GM12878 (cell line): ENCODE results near the gene TMC7. TPM values are rescaled to one million over a fixed set of nuclear protein-coding genes. Genes with fewer than 3 reads are reported as not detected.

Experiments
- ATAC-seq: fragments of 200-7000 bp; cut with Tn5 transposase; 3 replicates; pipeline ENCODE4 v1.9.1; 2020; ENCODE audit warnings: mild to moderate bottlenecking, moderate library complexity
- BruUV-seq: library from RNA; stranded (reverse); fragments of 400-500 nt; replicated peaks from 2 replicates; lab custom pipeline; 2021; lab: Mats Ljungman, UMichigan
- CTCF ChIA-PET: fragments of 300-600 bp; sonication (Branson Sonifier 250); formaldehyde crosslinking; extraction: SDS; loops from one replicate; lab custom pipeline; 2021; ENCODE audit warnings: inconsistent platforms; lab: Yijun Ruan, JAX
- POLR2A ChIA-PET: fragments of 350-600 bp; formaldehyde crosslinking; extraction: SDS; loops from one replicate; lab custom pipeline; 2021; ENCODE audit warnings: inconsistent platforms; lab: Charles Lee
- RAD21 ChIA-PET: fragments of 300-600 bp; sonication (Branson Sonifier 250); formaldehyde crosslinking; loops from one replicate; lab custom pipeline; 2023; ENCODE audit warnings: antibody characterized with exemption; ENCODE audit not compliant: unreplicated experiment; lab: Charles Lee
- SMC1A ChIA-PET: fragments of 300-600 bp; sonication (Branson Sonifier 250); formaldehyde crosslinking; loops from one replicate; lab custom pipeline; 2023; ENCODE audit not compliant: unreplicated experiment, uncharacterized antibody; lab: Charles Lee
- DNase-seq: peaks from one replicate; pipeline ENCODE4 v3.0.0-alpha.2; 2011; ENCODE audit warnings: low read depth, low spot score
- FAIRE-seq: peaks from 3 replicates; lab custom pipeline; 2011; peaks lifted over from hg19 to GRCh38; lab: Jason Lieb, UNC
- H2AFZ ChIP-seq: 2 replicates; pipeline ENCODE4 v1.6.0; 2011; ENCODE audit warnings: low read depth, low read length, control low read depth; ENCODE audit not compliant: control insufficient read depth
- H3K27ac ChIP-seq: 2 replicates; pipeline ENCODE4 v1.5.1; 2011; ENCODE audit warnings: control low read depth; ENCODE audit not compliant: control insufficient read depth, insufficient read depth
- H3K27me3 ChIP-seq, 2 experiments: replicated peaks in 1 of 2; 2 replicates each; pipeline versions ENCODE4 v1.6.0 to v1.6.1; 2011; ENCODE audit warnings: low read length in 1 of 2; ENCODE audit not compliant: control insufficient read depth in 2 of 2, insufficient read depth in 2 of 2
- H3K36me3 ChIP-seq, 2 experiments: 2 replicates each; pipeline ENCODE4 v1.5.1; 2011; ENCODE audit warnings: low read length in 1 of 2; ENCODE audit not compliant: control insufficient read depth in 2 of 2, insufficient read depth in 2 of 2
- H3K4me1 ChIP-seq: 2 replicates; pipeline ENCODE4 v1.6.1; 2011; ENCODE audit warnings: mild to moderate bottlenecking, low read length, moderate library complexity, mixed read lengths; ENCODE audit not compliant: control insufficient read depth, insufficient read depth
- H3K4me2 ChIP-seq: 2 replicates; pipeline ENCODE4 v1.6.0; 2011; ENCODE audit warnings: control low read depth; ENCODE audit not compliant: control insufficient read depth, insufficient read depth
- H3K4me3 ChIP-seq: fragments of 200-600 bp; sonication (generic); 2 replicates; pipeline ENCODE4 v1.5.1; 2016
- H3K79me2 ChIP-seq: 2 replicates; pipeline ENCODE4 v1.6.0; 2011; ENCODE audit warnings: low read length; ENCODE audit not compliant: control insufficient read depth, insufficient read depth
- H3K9ac ChIP-seq: 2 replicates; pipeline ENCODE4 v1.8.0; 2011; ENCODE audit warnings: low read length, control low read depth, mixed read lengths; ENCODE audit not compliant: control insufficient read depth, insufficient read depth
- H3K9me3 ChIP-seq: replicated peaks from 3 replicates; pipeline ENCODE4 v1.5.1; 2011; ENCODE audit warnings: mild to moderate bottlenecking, low read length; ENCODE audit not compliant: control insufficient read depth, insufficient read depth
- H4K20me1 ChIP-seq: 2 replicates; pipeline ENCODE4 v1.6.0; 2011; ENCODE audit not compliant: control insufficient read depth, insufficient read depth
- BHLHE40 ChIP-seq, 2 experiments: fragments of 450-650 bp in 1 of 2; IDR thresholded peaks; 2 replicates each; pipeline ENCODE4 v1.6.1; 2011 to 2017; ENCODE audit warnings: low read depth in 2 of 2, borderline replicate concordance in 1 of 2, improper control_type of control experiment in 1 of 2, low read length in 1 of 2, mild to moderate bottlenecking in 1 of 2
- BRCA1 ChIP-seq: IDR thresholded peaks from 2 replicates; pipeline ENCODE4 v1.6.1; 2011; ENCODE audit warnings: low read depth, low read length, improper control_type of control experiment
- CBFB ChIP-seq: IDR thresholded peaks from 2 replicates; pipeline ENCODE4 v1.6.1; 2016; ENCODE audit warnings: antibody characterized with exemption, low read depth
- EZH2 ChIP-seq: IDR thresholded peaks from 2 replicates; pipeline ENCODE4 v1.6.1; 2012; ENCODE audit warnings: low read depth, mild to moderate bottlenecking, control low read depth, inconsistent platforms, low read length, borderline replicate concordance; ENCODE audit not compliant: control insufficient read depth
- FOS ChIP-seq: IDR thresholded peaks from 3 replicates; pipeline ENCODE4 v1.6.1; 2011; ENCODE audit warnings: borderline replicate concordance; ENCODE audit not compliant: insufficient read length; ENCODE audit errors: extremely low read depth
- GABPA ChIP-seq: IDR thresholded peaks from 2 replicates; pipeline ENCODE4 v1.6.1; 2014; ENCODE audit warnings: antibody characterized with exemption, low read depth, mild to moderate bottlenecking, inconsistent platforms
- KDM1A ChIP-seq: fragments of 200-600 bp; sonication (generic); IDR thresholded peaks from 2 replicates; pipeline ENCODE4 v1.6.1; 2016; ENCODE audit warnings: borderline replicate concordance
- MXI1 ChIP-seq: fragments of 150-350 bp; IDR thresholded peaks from 2 replicates; pipeline ENCODE4 v1.6.1; 2011; ENCODE audit warnings: low read depth, mild to moderate bottlenecking, inconsistent platforms, low read length, improper control_type of control experiment
- PAX8 ChIP-seq: fragments of 450-650 bp; IDR thresholded peaks from 2 replicates; pipeline ENCODE4 v1.6.1; 2017; ENCODE audit warnings: mild to moderate bottlenecking, moderate library complexity
- POU2F2 ChIP-seq: IDR thresholded peaks from 3 replicates; pipeline ENCODE4 v1.6.1; 2011; ENCODE audit warnings: low read depth, mild to moderate bottlenecking, low read length, borderline replicate concordance
- SRF ChIP-seq, 2 experiments: IDR thresholded peaks; 2 replicates each; pipeline ENCODE4 v1.6.1; 2011; ENCODE audit warnings: low read depth in 2 of 2, low read length in 2 of 2, mild to moderate bottlenecking in 1 of 2, moderate library complexity in 1 of 2
- TAF1 ChIP-seq: IDR thresholded peaks from 2 replicates; pipeline ENCODE4 v1.6.1; 2011; ENCODE audit warnings: mild to moderate bottlenecking, low read depth, low read length, borderline replicate concordance
- USF1 ChIP-seq: IDR thresholded peaks from 2 replicates; pipeline ENCODE4 v1.6.1; 2011; ENCODE audit warnings: borderline replicate concordance, low read depth, mild to moderate bottlenecking, moderate library complexity, mixed read lengths, low read length; ENCODE audit not compliant: insufficient read depth; ENCODE audit errors: extremely low read length
- YBX1 ChIP-seq: fragments of 450-650 bp; IDR thresholded peaks from 2 replicates; pipeline ENCODE4 v1.6.1; 2016; ENCODE audit warnings: antibody characterized with exemption
- WGBS: methylation state at CpG from one replicate; pipeline ENCODE4 v1.1.6; 2016; ENCODE audit warnings: low lambda C conversion rate; ENCODE audit not compliant: insufficient replicate concordance, insufficient coverage; ENCODE audit errors: missing lambda C conversion rate; 5-methylcytosine and 5-hydroxymethylcytosine counted together
- in situ Hi-C: fragments of 300-500 bp; cut with MboI; formaldehyde crosslinking; loops from 9 replicates; pipeline ENCODE4 v1.14.3; 2018; ENCODE audit warnings: mixed read lengths
- intact Hi-C: fragments of 100-400 bp; cut with micrococcal nuclease; formaldehyde crosslinking; loops from one replicate; pipeline ENCODE4 v1.14.2; 2022; ENCODE audit not compliant: unreplicated experiment
- polyA plus RNA-seq, 11 experiments: library from polyadenylated mRNA; depleted of rRNA in 4 of 11; unstranded in 6 of 11; stranded (reverse) in 5 of 11; fragments of >200 nt; fragmentation: Nextera tagmentation in 4 of 11; fragmentation: Illumina TruSeq in 1 of 11; extraction: Ambion mirVana in 4 of 11; extraction: Trizol in 1 of 11; gene quantifications; 1 replicate in 1 of 11; 2 replicates in 10 of 11; pipeline versions ENCODE4 v1.2.1 to v1.2.3, GENCODE V29; 2011 to 2016; ENCODE audit warnings: inconsistent platforms in 2 of 11, missing spikeins in 2 of 11, low read depth in 1 of 11
- total RNA-seq, 4 experiments: library from RNA; depleted of rRNA in 3 of 4; stranded (reverse); fragments of >200 nt in 3 of 4; fragmentation: Illumina TruSeq in 1 of 4; extraction: Trizol in 1 of 4; gene quantifications; 2 replicates each; pipeline versions ENCODE4 v1.2.1 to v1.2.3, GENCODE V29; 2013 to 2021
- TF ChIP-seq, protein P1 (sequence below): fragments of 450-650 bp; IDR thresholded peaks from 2 replicates; pipeline ENCODE4 v1.6.1; 2018; ENCODE audit warnings: mild to moderate bottlenecking, low read depth, moderate library complexity; ENCODE audit not compliant: partially characterized antibody

TMC7 gene
- total and polyA plus RNA-seq, 10 of the 15 experiments (the other 5 are each of a cell fraction or from before 2014, with no cell fraction given) = 0.15 TPM; not detected in 9

- no peak for TF ChIP-seq KDM1A
- TF ChIP-seq CBFB = no peak
- no peak for TF ChIP-seq EZH2
These were observed 101.1 kb downstream of the TMC7 start (continued) for GRCh38 chr16:19084879-19085278.

- Histone ChIP-seq H3K27ac (no peak overlapping the region), H3K79me2 (no peaks in the 10 kb centered on the region), H3K27me3 (no peaks in the 10 kb centered on the region), H3K36me3 (no peaks in the 10 kb centered on the region), H2AFZ (no peak overlapping the region), H3K4me2 (peak overlapping the region; percentile 89; the same call in 1 of the 2 replicates), H3K9me3 (no peaks in the 10 kb centered on the region; the same call in 2 of the 3 replicates), H4K20me1 (no peaks in the 10 kb centered on the region), H3K4me1 (peaks cover 3% of the 10 kb centered on the region; the same call in 1 of the 2 replicates), H3K4me3 (no peak overlapping the region), H3K9ac (no peak overlapping the region)
- in situ Hi-C loops = loop anchor here (5.0 kb wide), 1 partner anchor 292 kb away; no protein-coding TSS in a partner anchor
- no TSS peak for BruUV-seq
- 45% methylated on average over 8 of the region's 8 CpGs for WGBS
- ChIA-PET POLR2A (interaction anchor here (0.6 to 0.7 kb wide), 3 partner anchors 9 to 329 kb away, joined by 3 to 5 read pairs (median 5); no protein-coding TSS in a partner anchor), CTCF (interaction anchor here (0.8 to 5.6 kb wide), 36 partner anchors 8 to 463 kb away, joined by 3 to 80 read pairs (median 4); partner anchors contain the start of genes CLEC19A and COQ7), SMC1A (interaction anchor here (0.8 to 4.2 kb wide), 23 partner anchors 9 to 420 kb away, joined by 3 to 59 read pairs (median 5); no protein-coding TSS in a partner anchor), RAD21 (interaction anchor here (0.6 to 4.1 kb wide), 13 partner anchors 9 to 416 kb away, joined by 3 to 35 read pairs (median 3); no protein-coding TSS in a partner anchor)
- FAIRE-seq = no peak
- no peak for DNase-seq
- no peak for ATAC-seq
- intact Hi-C loops = loop anchor here (1.0 to 5.0 kb wide), 5 partner anchors 42 to 417 kb away; no protein-coding TSS in a partner anchor
- TF ChIP-seq FOS (no peak), PAX8 (no peak), CBFB (no peak), BRCA1 (no peak), BHLHE40 (IDR thresholded peaks at IDR 0.05; ENCODE audit: borderline replicate concordance in 1 of 2, low read depth in 2 of 2, low read length in 1 of 2) (no peak), POU2F2 (no peak), YBX1 (no peak), USF1 (no peak), TAF1 (no peak), GABPA (no peak), SRF (IDR thresholded peaks at IDR 0.05; ENCODE audit: low read depth in 2 of 2, low read length in 2 of 2) (no peak), MXI1 (no peak)
- TF ChIP-seq, protein P1, sequence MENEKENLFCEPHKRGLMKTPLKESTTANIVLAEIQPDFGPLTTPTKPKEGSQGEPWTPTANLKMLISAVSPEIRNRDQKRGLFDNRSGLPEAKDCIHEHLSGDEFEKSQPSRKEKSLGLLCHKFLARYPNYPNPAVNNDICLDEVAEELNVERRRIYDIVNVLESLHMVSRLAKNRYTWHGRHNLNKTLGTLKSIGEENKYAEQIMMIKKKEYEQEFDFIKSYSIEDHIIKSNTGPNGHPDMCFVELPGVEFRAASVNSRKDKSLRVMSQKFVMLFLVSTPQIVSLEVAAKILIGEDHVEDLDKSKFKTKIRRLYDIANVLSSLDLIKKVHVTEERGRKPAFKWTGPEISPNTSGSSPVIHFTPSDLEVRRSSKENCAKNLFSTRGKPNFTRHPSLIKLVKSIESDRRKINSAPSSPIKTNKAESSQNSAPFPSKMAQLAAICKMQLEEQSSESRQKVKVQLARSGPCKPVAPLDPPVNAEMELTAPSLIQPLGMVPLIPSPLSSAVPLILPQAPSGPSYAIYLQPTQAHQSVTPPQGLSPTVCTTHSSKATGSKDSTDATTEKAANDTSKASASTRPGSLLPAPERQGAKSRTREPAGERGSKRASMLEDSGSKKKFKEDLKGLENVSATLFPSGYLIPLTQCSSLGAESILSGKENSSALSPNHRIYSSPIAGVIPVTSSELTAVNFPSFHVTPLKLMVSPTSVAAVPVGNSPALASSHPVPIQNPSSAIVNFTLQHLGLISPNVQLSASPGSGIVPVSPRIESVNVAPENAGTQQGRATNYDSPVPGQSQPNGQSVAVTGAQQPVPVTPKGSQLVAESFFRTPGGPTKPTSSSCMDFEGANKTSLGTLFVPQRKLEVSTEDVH = no peak
These were observed 102.0 kb downstream of the TMC7 start for GRCh38 chr16:19085679-19086200.
